Adrenal gland (tissue), 12 donors: ENCODE results near the gene FAF1. TPM values are rescaled to one million over a fixed set of nuclear protein-coding genes. Genes with fewer than 3 reads are reported as not detected.
"Not testable (repeated sequence)": the region's sequence is repeated elsewhere in the genome, so short reads cannot be mapped to it uniquely, and the experiment has no call there.

Source experiments
- DNase-seq, 7 donors: peaks; one replicate each; pipeline ENCODE4 v3.0.0-alpha.2; 2019 to 2020
- H3K27ac ChIP-seq, 5 donors: fragments of 200-600 bp; sonication (generic) in 4 of 5; 1 replicate in 3 of 5; 2 replicates in 2 of 5; pipeline versions ENCODE4 v1.5.1 to v1.8.0; 2016 to 2020; ENCODE audit warnings: mild to moderate bottlenecking in 1 of 5
- H3K27me3 ChIP-seq: fragments of 200-600 bp; 2 replicates; pipeline ENCODE4 v1.8.0; 2021
- H3K36me3 ChIP-seq, 2 donors: fragments of 200-600 bp; replicated peaks in 1 of 2; 1 replicate in 1 of 2; 2 replicates in 1 of 2; pipeline versions ENCODE4 v1.5.1 to v1.8.0; 2018 to 2022
- H3K4me1 ChIP-seq, 2 donors: fragments of 200-600 bp; replicated peaks in 1 of 2; 1 replicate in 1 of 2; 2 replicates in 1 of 2; pipeline versions ENCODE4 v1.5.1 to v1.8.0; 2018 to 2021
- H3K4me3 ChIP-seq, 4 donors: fragments of 200-600 bp; sonication (generic) in 3 of 4; one replicate each; pipeline ENCODE4 v1.5.1; 2016 to 2018
- H3K9me3 ChIP-seq, 3 donors: fragments of 200-600 bp; sonication (generic) in 1 of 3; replicated peaks in 1 of 3; 1 replicate in 2 of 3; 2 replicates in 1 of 3; pipeline versions ENCODE4 v1.5.1 to v1.8.0; 2016 to 2021
- POLR2A ChIP-seq, 2 donors: fragments of 450-650 bp; IDR thresholded peaks; one replicate each; pipeline ENCODE4 v1.6.1; 2017; ENCODE audit warnings: antibody characterized with exemption in 2 of 2, mild to moderate bottlenecking in 2 of 2, moderate library complexity in 1 of 2
- WGBS, 4 donors: extraction: QIAGEN DNeasy Blood & Tissue Kit in 2 of 4; methylation state at CpG; one replicate each; pipeline versions ENCODE4 v1.1.5 to v1.1.7; 2013 to 2017; 5-methylcytosine and 5-hydroxymethylcytosine counted together
- intact Hi-C, 2 donors: fragments of 100-400 bp; cut with DNase I; formaldehyde crosslinking; loops; one replicate each; pipeline versions ENCODE4 v1.14.1 to v1.15.0; 2022 to 2023
- polyA plus RNA-seq, 3 donors: library from polyadenylated mRNA; stranded (reverse); fragments of 200-250 nt in 2 of 3; fragments of 350-450 nt in 1 of 3; fragmentation: Illumina TruSeq in 1 of 3; extraction: RNeasy Lipid Tissue Mini Kit (QIAGEN cat#74804) in 1 of 3; gene quantifications; one replicate each; pipeline ENCODE4 v1.2.3, GENCODE V29; 2013 to 2014
- total RNA-seq, 9 donors: library from RNA; depleted of rRNA in 4 of 9; stranded (reverse); fragments of >200 nt in 4 of 9; fragments of 120-200 nt in 1 of 9; fragmentation: NEBNext Ultra II Directional in 1 of 9; extraction: Animal tissue kit (Norgen Biotek cat#: 25700) in 1 of 9; gene quantifications; one replicate each; pipeline versions ENCODE4 v1.1.0 to v1.2.4, GENCODE V29; 2013 to 2023
- TF ChIP-seq, protein P1 (sequence below), 6 experiments: fragments of 450-650 bp in 4 of 6; fragments of 200-600 bp in 2 of 6; sonication (generic) in 1 of 6; IDR thresholded peaks; 1 replicate in 5 of 6; 2 replicates in 1 of 6; pipeline versions ENCODE4 v1.5.1 to v1.8.0; 2016 to 2021; ENCODE audit warnings: antibody characterized with exemption in 6 of 6, mild to moderate bottlenecking in 2 of 6, moderate library complexity in 1 of 6
- donor health status: healthy with polysubstance abuse.
- donor health status: Bipolar disorder and iron deficiency.
- donor health status: DM: yes; HTN: yes; CAD: no.
- donor health status: DM: no; HTN: no; CAD: no.
- donor health status: DM: no; HTN: no; CAD: no.
- donor health status: DM: yes; HTN: yes; CAD: no.

FAF1 gene
- total and polyA plus RNA-seq, 12 donors, result 23.4 to 88.4 (median 44.5) TPM

DNA sequence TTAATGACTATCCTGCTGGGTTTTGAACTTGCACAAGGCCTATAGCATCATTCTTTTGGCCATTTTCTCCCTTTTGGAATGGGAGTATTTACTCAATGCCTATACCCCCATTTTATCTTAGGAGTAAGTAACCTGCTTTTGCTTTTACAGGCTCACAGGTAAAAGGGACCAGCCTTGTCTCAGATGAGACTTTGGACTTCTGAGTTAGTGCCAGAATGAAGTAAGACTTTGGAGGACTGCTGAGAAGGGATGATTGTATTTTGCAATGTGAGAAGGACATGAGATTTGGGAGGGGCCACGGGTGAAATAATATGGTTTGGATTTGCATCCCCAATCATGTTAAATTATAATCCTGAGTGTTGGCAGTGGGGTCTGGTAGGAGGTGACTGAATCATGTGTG, 212.7 kb downstream of the FAF1 start:
- no peaks in the 10 kb centered on the region for H3K4me1 ChIP-seq
- DNase-seq, result no peak
- no peaks in the 10 kb centered on the region for H3K27me3 ChIP-seq
- no peak overlapping the region for H3K4me3 ChIP-seq
- no peaks in the 10 kb centered on the region for H3K9me3 ChIP-seq
- no peaks in the 10 kb centered on the region for H3K36me3 ChIP-seq
- TF ChIP-seq, protein P1, sequence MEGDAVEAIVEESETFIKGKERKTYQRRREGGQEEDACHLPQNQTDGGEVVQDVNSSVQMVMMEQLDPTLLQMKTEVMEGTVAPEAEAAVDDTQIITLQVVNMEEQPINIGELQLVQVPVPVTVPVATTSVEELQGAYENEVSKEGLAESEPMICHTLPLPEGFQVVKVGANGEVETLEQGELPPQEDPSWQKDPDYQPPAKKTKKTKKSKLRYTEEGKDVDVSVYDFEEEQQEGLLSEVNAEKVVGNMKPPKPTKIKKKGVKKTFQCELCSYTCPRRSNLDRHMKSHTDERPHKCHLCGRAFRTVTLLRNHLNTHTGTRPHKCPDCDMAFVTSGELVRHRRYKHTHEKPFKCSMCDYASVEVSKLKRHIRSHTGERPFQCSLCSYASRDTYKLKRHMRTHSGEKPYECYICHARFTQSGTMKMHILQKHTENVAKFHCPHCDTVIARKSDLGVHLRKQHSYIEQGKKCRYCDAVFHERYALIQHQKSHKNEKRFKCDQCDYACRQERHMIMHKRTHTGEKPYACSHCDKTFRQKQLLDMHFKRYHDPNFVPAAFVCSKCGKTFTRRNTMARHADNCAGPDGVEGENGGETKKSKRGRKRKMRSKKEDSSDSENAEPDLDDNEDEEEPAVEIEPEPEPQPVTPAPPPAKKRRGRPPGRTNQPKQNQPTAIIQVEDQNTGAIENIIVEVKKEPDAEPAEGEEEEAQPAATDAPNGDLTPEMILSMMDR (IDR thresholded peaks at IDR 0.05), result no peak
- no peak for TF ChIP-seq POLR2A (IDR thresholded peaks at IDR 0.05)
- no peak overlapping the region for H3K27ac ChIP-seq
- intact Hi-C loops, result no loop called here
- 84 to 100% (median 96%) methylated on average over 1 of the region's 1 CpG for WGBS, 4 donors

DNA sequence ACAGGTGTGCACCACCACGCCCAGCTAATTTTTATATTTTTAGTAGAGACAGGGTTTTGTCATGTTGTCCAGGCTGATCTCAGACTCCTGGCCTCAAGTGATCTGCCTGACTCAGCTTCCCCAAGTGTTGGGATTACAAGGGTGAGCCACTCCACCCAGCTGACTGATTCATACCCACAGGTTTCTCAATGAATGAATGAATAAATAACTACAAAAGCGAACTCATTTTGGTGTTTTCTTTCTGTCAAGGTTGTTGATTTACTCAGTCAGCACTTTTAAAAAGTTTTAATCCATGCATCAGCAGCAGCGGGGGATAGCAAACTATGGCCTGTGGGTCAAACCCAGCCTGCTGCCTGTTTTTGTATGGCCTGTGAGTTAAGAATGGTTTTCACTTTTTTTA, 217.5 kb downstream of the FAF1 start:
- H3K27me3 ChIP-seq, result no peaks in the 10 kb centered on the region
- no peak overlapping the region for H3K4me3 ChIP-seq
- H3K4me1 ChIP-seq, result no peaks in the 10 kb centered on the region
- intact Hi-C loops, result no loop called here
- no peak for DNase-seq
- TF ChIP-seq POLR2A (IDR thresholded peaks at IDR 0.05), result no peak
- TF ChIP-seq, protein P1 (IDR thresholded peaks at IDR 0.05), result no peak
- no peaks in the 10 kb centered on the region for H3K9me3 ChIP-seq
- no peak overlapping the region for H3K27ac ChIP-seq
- peaks cover 0 to 5% of the 10 kb centered on the region in 2 donors for H3K36me3 ChIP-seq
- 79 to 95% (median 90%) methylated on average over 3 of the region's 3 CpGs for WGBS, 4 donors

DNA sequence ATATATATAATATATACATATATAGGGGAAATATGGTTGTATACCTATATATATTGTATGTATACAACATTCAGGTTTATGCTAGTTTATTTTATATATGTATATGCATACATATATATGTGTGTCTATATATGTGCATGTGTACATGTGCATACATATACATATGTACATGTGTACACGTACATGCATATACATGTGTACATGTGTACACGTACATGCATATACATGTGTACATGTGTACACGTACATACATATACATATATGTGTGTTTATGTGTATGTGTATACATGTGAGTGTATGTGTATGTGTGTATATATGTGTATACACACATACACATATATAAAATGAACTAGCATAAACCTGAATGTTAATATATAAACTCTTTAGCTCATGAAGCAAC, 220.9 kb downstream of the FAF1 start:
- intact Hi-C loops, result no loop called here
- Histone ChIP-seq H3K27me3 (no peaks in the 10 kb centered on the region), H3K27ac (no peak overlapping the region), H3K4me1 (no peaks in the 10 kb centered on the region), H3K9me3 (no peaks in the 10 kb centered on the region), H3K36me3 (peaks cover 0 to 5% of the 10 kb centered on the region in 2 donors), H3K4me3 (no peak overlapping the region)
- DNase-seq, result no peak
- WGBS, 4 donors, result 86 to 96% (median 95%) methylated on average over 3 of the region's 3 CpGs
- TF ChIP-seq, protein P1 (IDR thresholded peaks at IDR 0.05), result no peak
- TF ChIP-seq POLR2A (IDR thresholded peaks at IDR 0.05), result no peak

DNA sequence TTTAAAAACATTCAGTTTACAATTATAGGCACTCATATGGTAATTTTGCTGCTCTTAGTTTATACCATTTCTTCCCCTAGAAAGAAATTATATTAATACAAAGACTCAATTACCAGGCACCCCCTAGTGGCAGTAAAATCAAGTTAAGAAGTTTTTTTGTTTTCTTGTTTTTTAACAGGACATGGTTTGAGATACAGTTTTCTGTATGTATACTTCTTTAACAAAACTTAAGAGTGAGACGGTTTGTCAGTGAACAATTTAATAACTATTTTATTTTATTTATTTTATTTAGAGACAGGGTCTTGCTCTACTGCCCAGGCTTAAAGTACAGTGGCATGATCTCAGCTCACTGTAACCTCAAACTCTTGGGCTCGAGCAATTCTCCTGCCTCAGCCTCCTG, 224.6 kb downstream of the FAF1 start:
- no peaks in the 10 kb centered on the region for H3K4me1 ChIP-seq
- DNase-seq, result no peak
- peaks cover 0 to 5% of the 10 kb centered on the region in 2 donors for H3K36me3 ChIP-seq
- intact Hi-C loops, result no loop called here
- no peak overlapping the region for H3K27ac ChIP-seq
- H3K27me3 ChIP-seq, result no peaks in the 10 kb centered on the region
- H3K9me3 ChIP-seq, result no peaks in the 10 kb centered on the region
- H3K4me3 ChIP-seq, result no peak overlapping the region
- 62 to 80% (median 73%) methylated on average over 2 of the region's 2 CpGs for WGBS, 4 donors
- no peak for TF ChIP-seq POLR2A (IDR thresholded peaks at IDR 0.05)
- TF ChIP-seq, protein P1 (IDR thresholded peaks at IDR 0.05), result peak in 5 of 6 experiments; percentile 30 to 63 (median 33)

DNA sequence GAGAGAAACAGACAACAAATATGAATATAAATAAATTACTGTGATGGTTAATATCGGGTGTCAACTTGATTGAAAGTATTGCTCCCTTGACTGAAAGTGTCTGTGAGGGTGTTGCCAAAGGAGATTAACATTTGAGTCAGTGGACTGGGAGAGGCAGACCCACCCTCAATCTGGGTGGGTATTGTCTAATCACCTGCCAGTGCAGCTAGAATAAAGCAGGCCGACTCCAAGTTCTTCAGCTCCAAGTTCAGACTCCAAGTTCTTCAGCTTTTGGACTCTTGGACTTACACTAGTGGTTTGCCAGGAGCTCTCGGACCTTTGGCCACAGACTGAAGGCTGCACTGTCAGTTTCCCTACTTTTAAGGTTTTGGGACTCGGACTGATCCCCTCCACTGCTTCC, 232.5 kb downstream of the FAF1 start:
- H3K36me3 ChIP-seq, intact Hi-C loops, H3K27ac ChIP-seq, H3K4me1 ChIP-seq, H3K9me3 ChIP-seq, H3K4me3 ChIP-seq, H3K27me3 ChIP-seq, DNase-seq: not testable (repeated sequence)
- WGBS, 4 donors, result 91 to 99% (median 97%) methylated on average over 4 of the region's 4 CpGs
